Lung (tissue), 16 donors: ENCODE measurements around the gene CNKSR3. TPM values are rescaled to one million over a fixed set of nuclear protein-coding genes. Genes with fewer than 3 reads are reported as not detected.

ENCODE experiments used
- ATAC-seq: fragments of 200-7000 bp; cut with Tn5 transposase; one replicate; pipeline ENCODE4 v1.9.1; 2020; ENCODE audit warnings: moderate number of reproducible peaks; ENCODE audit not compliant: insufficient read depth, low FRiP score
- DNase-seq, 3 donors: peaks; one replicate each; pipeline ENCODE4 v3.0.0-alpha.2; 2013 to 2017
- H3K27ac ChIP-seq, 2 donors: one replicate each; pipeline ENCODE4 v1.5.1; 2013; ENCODE audit warnings: mild to moderate bottlenecking in 2 of 2, moderate library complexity in 2 of 2, control low read depth in 1 of 2, inconsistent platforms in 1 of 2, low read depth in 1 of 2, low read length in 1 of 2
- H3K27me3 ChIP-seq, 3 donors: one replicate each; pipeline ENCODE4 v1.5.1; 2013; ENCODE audit warnings: low read length in 2 of 3; ENCODE audit not compliant: control insufficient read depth in 3 of 3, insufficient read depth in 3 of 3
- H3K36me3 ChIP-seq, 4 donors: one replicate each; pipeline ENCODE4 v1.5.1; 2013; ENCODE audit warnings: low read length in 4 of 4, mild to moderate bottlenecking in 1 of 4, moderate library complexity in 1 of 4; ENCODE audit not compliant: control insufficient read depth in 4 of 4, insufficient read depth in 4 of 4
- H3K4me1 ChIP-seq, 5 donors: one replicate each; pipeline ENCODE4 v1.5.1; 2013; ENCODE audit warnings: low read length in 5 of 5, mild to moderate bottlenecking in 2 of 5, moderate library complexity in 1 of 5; ENCODE audit not compliant: control insufficient read depth in 5 of 5, insufficient read depth in 5 of 5
- H3K4me3 ChIP-seq: one replicate; pipeline ENCODE4 v1.5.1; 2013; ENCODE audit warnings: mild to moderate bottlenecking, control low read depth, moderate library complexity
- H3K9ac ChIP-seq, 2 donors: one replicate each; pipeline ENCODE4 v1.5.1; 2013; ENCODE audit warnings: low read length in 2 of 2, control low read depth in 1 of 2; ENCODE audit not compliant: insufficient read depth in 1 of 2
- H3K9me3 ChIP-seq, 4 donors: one replicate each; pipeline ENCODE4 v1.5.1; 2013; ENCODE audit warnings: low read length in 3 of 4, mild to moderate bottlenecking in 1 of 4, moderate library complexity in 1 of 4; ENCODE audit not compliant: control insufficient read depth in 4 of 4, insufficient read depth in 3 of 4
- WGBS, 2 donors: extraction: QIAGEN DNeasy Blood & Tissue Kit; methylation state at CpG; one replicate each; pipeline ENCODE4 v1.1.7; 2013; 5-methylcytosine and 5-hydroxymethylcytosine counted together
- long read RNA-seq, 5 donors: transcript quantifications; one replicate each; lab custom pipeline, GENCODE V29; 2026
- polyA plus RNA-seq, 2 donors: library from polyadenylated mRNA; stranded (reverse); fragments of 200-250 nt; gene quantifications; one replicate each; pipeline ENCODE4 v1.2.1, GENCODE V29; 2013
- total RNA-seq, 2 donors: library from RNA; depleted of rRNA in 1 of 2; stranded (reverse); fragments of >200 nt in 1 of 2; gene quantifications; one replicate each; pipeline ENCODE4 v1.2.1, GENCODE V29; 2014 to 2021
- TF ChIP-seq, protein P1 (sequence below): IDR thresholded peaks from 2 replicates; pipeline ENCODE4 v1.5.1; 2012; ENCODE audit warnings: mild to moderate bottlenecking; ENCODE audit errors: control extremely low read depth, extremely low read depth
- donor health status: control.
- donor health status: control.
- donor health status: Bipolar disorder and iron deficiency.
- donor health status: healthy.
- donor health status: DM: yes; HTN: yes; CAD: no.

Gene CNKSR3
- total RNA-seq (10 to 100 TPM; 14.5 to 23.9 TPM), polyA plus RNA-seq (10 to 100 TPM in 1 of 2 donors, 1 to 10 TPM in 1; 3.5 to 13.0 TPM)
- long read RNA-seq, donor 1, full-length matches to known transcripts: 4 of 4 reads
- long read RNA-seq, donor 1, partial matches to known transcripts: 0 of 4 reads
- long read RNA-seq, donor 1, other reads (novel, unspliced or antisense): 0 of 4 reads
- long read RNA-seq, donor 2, full-length matches to known transcripts: 2 of 2 reads
- long read RNA-seq, donor 2, partial matches to known transcripts: 0 of 2 reads
- long read RNA-seq, donor 2, other reads (novel, unspliced or antisense): 0 of 2 reads
- long read RNA-seq, donor 3, full-length matches to known transcripts: 1 of 1 reads
- long read RNA-seq, donor 3, partial matches to known transcripts: 0 of 1 reads
- long read RNA-seq, donor 3, other reads (novel, unspliced or antisense): 0 of 1 reads
- long read RNA-seq, donor 4, partial matches to known transcripts: 5 of 5 reads
- long read RNA-seq, donor 4, other reads (novel, unspliced or antisense): 0 of 5 reads
- long read RNA-seq, donor 5, full-length matches to known transcripts: 6 of 6 reads
- long read RNA-seq, donor 5, partial matches to known transcripts: 0 of 6 reads
- long read RNA-seq, donor 5, other reads (novel, unspliced or antisense): 0 of 6 reads

DNA sequence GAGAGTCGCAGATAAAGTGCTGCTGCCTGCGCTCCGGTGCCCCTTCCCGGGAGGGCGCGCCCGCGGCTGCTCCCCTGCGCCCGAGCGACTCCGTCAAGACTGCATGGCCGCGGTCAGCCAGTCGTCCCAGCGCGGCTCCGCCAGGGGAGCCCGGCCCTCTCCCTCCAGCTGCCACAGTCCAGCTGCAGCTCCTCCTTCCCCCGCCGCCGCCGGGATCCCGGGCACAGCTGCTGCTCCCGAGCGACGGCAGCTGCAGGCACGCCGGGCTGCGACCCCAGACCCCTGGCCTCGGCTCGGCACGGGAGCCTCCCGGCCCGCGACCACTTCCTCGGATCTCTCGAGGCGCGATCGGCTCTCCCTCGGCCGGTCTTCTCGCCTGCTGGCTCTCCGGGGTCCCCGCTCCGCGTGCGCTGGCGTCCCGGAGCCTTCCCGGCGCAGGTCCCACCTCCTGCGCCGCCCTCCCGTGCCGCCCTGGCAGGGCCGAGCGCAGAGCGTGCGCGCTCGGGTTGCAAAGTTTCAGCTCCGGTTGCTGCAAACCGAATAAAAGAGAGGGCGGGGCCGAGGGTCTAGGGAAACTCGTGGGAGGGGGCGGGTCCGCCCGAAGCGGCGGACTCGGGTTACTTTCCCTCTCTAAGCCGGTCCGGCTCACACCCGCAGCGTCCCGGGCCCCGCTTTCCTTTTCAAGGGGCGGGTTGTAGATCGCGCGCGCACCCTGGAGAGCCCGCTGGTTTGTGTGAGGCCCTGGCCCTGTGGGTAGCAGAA is at the start of gene CNKSR3:
TSS of gene CNKSR3 (minus strand) at position 542 of the 762 bp plus-strand sequence. CDS start 571 bp downstream, outside the sequence.
- H3K36me3 ChIP-seq: no peaks in the 10 kb centered on the region
- TF ChIP-seq, protein P1, sequence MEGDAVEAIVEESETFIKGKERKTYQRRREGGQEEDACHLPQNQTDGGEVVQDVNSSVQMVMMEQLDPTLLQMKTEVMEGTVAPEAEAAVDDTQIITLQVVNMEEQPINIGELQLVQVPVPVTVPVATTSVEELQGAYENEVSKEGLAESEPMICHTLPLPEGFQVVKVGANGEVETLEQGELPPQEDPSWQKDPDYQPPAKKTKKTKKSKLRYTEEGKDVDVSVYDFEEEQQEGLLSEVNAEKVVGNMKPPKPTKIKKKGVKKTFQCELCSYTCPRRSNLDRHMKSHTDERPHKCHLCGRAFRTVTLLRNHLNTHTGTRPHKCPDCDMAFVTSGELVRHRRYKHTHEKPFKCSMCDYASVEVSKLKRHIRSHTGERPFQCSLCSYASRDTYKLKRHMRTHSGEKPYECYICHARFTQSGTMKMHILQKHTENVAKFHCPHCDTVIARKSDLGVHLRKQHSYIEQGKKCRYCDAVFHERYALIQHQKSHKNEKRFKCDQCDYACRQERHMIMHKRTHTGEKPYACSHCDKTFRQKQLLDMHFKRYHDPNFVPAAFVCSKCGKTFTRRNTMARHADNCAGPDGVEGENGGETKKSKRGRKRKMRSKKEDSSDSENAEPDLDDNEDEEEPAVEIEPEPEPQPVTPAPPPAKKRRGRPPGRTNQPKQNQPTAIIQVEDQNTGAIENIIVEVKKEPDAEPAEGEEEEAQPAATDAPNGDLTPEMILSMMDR: no peak
- no peaks in the 10 kb centered on the region for H3K9me3 ChIP-seq
- peak within 1 kb of the TSS; percentile 82 to 92 for H3K9ac ChIP-seq
- DNase-seq (peak; percentile 98 to 99 (median 98)), ATAC-seq (peak; percentile 83)
- 0 to 1% methylated on average over 84 to 86 of the region's 86 CpGs for WGBS, 2 donors
- peak within 1 kb of the TSS; percentile 86 for H3K4me3 ChIP-seq
- peaks cover 6 to 47% (median 19%) of the 10 kb centered on the region in 5 donors for H3K4me1 ChIP-seq
- no peaks in the 10 kb centered on the region for H3K27me3 ChIP-seq
- H3K27ac ChIP-seq: peak within 1 kb of the TSS; percentile 80 to 90

DNA sequence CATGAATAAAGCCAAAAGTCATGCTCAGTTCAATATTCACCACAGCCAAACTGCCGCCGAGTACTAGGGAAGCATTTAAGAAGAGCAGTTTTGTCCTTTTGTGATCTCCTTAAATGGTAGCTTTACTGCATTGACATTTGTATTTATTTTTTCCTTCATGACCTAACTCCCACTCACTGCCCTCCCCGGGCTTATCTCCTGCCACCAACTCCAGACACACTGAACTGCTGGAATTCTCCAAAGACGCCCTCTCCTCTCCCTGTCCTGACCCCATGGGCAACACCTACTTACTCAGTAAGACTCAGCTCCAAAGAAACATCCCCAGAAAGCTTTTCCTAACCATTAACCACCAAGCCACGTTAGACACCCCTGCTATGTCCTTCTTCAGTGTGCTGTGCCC is 48.5 kb upstream of the CNKSR3 start:
- no peak overlapping the region for H3K4me3 ChIP-seq
- DNase-seq (no peak), ATAC-seq (no peak)
- H3K36me3 ChIP-seq: no peaks in the 10 kb centered on the region
- H3K27me3 ChIP-seq: no peaks in the 10 kb centered on the region
- H3K4me1 ChIP-seq: peaks cover 0 to 2% (median 0%) of the 10 kb centered on the region in 5 donors
- no peak overlapping the region for H3K9ac ChIP-seq
- no peaks in the 10 kb centered on the region for H3K9me3 ChIP-seq
- TF ChIP-seq, protein P1: no peak
- 69 to 85% methylated on average over 5 of the region's 5 CpGs for WGBS, 2 donors
- H3K27ac ChIP-seq: no peak overlapping the region

DNA sequence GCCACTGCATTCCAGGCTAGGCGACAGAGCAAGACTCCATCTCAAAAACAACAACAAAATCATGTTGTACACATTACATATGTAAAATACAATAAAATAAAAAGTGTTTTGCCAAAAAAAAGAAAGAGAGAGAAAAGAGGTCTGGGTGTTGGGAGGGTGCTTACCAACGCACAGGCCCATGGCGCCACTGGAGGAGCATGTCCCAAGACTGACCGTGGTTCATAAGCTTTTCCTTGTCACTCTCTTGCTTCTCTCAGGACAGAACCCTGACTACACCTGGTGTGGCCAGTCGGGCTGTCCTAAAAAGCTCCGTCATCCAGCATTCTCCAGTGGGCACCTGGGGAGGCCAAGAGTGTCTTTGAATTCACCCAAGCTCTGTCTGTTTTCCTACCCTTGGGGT is 48.0 kb upstream of the CNKSR3 start:
- no peak overlapping the region for H3K27ac ChIP-seq
- H3K27me3 ChIP-seq: no peaks in the 10 kb centered on the region
- no peak overlapping the region for H3K9ac ChIP-seq
- no peaks in the 10 kb centered on the region for H3K9me3 ChIP-seq
- no peaks in the 10 kb centered on the region for H3K36me3 ChIP-seq
- no peak for ATAC-seq
- peaks cover 0 to 2% (median 0%) of the 10 kb centered on the region in 5 donors for H3K4me1 ChIP-seq
- no peak for DNase-seq
- TF ChIP-seq, protein P1: no peak
- no peak overlapping the region for H3K4me3 ChIP-seq
- 93 to 98% methylated on average over 6 of the region's 6 CpGs for WGBS, 2 donors
